Activated CD4-positive, alpha-beta T cell treated with anti-CD3 and anti-CD28 coated beads for 48 hours (primary cell): ENCODE measurements around the gene LAPTM4A.
A peak's percentile ranks its signal among the peaks of the same experiment; 100 is the strongest.

Experiments used
- DNase-seq: peaks from one replicate; pipeline ENCODE4 v3.0.0-alpha.2; 2020

The LAPTM4A gene

GRCh38 chr2:20015482-20016083 lies 35.8 kb downstream of the LAPTM4A start:
- no peak for DNase-seq

DNA sequence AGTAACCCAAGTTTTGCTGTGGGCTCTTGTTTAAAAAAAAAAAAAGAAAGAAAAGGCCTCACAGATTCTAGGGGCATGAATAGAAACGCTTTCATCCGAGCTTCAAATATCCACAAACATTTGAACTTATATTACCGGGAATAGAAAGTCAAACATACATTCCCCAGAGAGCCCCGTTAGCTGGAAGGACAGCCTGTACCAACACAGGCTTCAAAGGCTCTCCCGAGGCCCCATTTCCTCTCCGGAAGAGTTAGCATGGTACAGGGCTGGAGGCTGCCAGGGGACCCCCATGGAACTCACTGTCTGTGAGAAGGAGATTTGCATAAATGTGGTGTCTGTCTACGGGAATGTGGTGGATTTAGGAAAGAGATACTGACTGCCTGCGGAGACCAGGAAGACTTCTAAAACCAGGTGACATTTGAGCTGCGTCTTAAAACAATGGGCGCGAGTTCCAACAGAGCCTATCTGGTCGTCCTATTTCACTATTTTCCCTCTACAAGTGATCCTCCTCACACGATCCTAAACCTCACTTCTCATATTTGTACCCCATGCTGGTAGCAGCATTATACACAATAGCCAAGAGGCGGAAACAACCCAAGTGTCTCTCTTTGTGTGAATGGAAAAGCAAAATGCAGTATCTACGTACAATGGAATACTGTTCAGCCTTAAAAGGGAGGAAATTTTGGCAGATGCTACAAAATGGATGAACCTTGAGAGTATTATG lies 38.1 kb downstream of the LAPTM4A start:
- DNase-seq = no peak

GRCh38 chr2:20012282-20013125 lies 38.9 kb downstream of the LAPTM4A start, which contains the start of gene MATN3:
Gene MATN3 (minus strand): TSS chr2:20012668. CDS start chr2:20012631, 37 bp downstream.
- no peak for DNase-seq

DNA sequence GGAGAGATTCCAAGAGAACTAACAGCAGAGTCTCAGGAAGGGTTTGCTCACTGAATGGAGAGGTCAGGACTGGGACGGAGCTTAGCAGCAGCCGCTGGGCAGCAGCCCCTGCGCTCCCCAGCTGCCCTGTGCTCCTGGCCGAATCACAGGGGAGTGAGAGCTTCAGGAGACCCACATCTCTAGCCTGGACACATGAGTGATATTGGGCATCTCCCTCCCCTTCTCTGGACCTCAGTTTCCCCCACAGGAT lies 39.5 kb downstream of the LAPTM4A start:
- DNase-seq = no peak

DNA sequence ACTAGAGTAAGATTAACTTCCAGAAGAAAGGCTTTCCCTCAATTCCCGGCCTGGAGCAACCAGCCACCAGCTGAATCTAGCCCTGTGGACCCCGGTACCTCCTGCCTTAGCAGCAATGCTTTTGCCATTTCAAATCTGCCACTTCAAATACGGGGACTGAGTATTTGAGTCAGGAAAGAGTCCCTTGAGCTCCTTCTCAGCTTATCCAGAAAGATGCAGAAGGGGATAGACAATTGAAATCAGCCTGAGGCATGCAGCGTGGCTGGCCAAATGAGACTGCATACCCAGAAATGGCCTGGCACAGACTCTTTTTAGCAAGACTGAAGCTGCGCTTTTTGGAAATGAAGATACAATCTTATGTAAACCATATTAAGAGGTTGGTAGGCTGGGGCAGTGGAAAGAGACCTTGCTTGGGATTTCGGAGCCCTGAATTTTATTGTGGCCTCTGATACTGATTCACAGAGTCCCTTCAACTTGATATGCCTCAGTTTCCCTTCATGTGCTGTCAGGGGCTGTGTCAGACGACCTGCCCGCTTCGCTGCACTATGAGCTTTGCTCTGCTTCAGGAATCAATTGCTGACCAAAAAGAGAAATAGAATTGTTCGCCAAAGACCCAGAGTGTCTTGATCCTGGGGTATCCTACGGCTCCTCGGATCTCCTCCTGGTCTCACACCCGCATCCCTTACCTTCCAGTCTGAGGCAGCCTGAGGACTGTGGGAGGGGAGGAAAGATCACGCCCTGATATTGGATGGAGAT lies 40.0 kb downstream of the LAPTM4A start:
- no peak for DNase-seq

GRCh38 chr2:20008703-20009102 lies 42.7 kb downstream of the LAPTM4A start:
- no peak for DNase-seq

GRCh38 chr2:20005891-20006470 lies 45.4 kb downstream of the LAPTM4A start:
- no peak for DNase-seq

GRCh38 chr2:20005067-20005627 lies 46.3 kb downstream of the LAPTM4A start:
- DNase-seq = no peak

GRCh38 chr2:20001361-20001863 lies 50.0 kb downstream of the LAPTM4A start:
- DNase-seq = no peak

GRCh38 chr2:19993731-19994130 lies 57.7 kb downstream of the LAPTM4A start:
- no peak for DNase-seq

GRCh38 chr2:19991895-19992294 lies 59.5 kb downstream of the LAPTM4A start:
- no peak for DNase-seq

DNA sequence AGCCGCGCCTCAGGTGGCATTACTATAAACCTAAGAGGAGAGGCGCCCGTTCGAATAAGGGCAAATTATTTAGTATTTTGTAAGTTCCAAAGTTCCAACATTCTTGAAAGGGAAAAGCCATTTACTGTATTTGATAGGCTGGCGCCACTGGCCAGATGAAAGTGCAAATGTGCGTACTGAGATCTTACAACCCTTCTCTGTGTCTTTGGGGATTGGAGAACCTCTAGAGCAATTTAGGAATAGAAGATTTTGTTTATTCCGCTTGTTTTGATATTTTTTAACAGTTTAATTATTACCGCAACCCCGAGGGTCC lies 61.1 kb downstream of the LAPTM4A start:
- DNase-seq = no peak

GRCh38 chr2:19989667-19990415 lies 61.6 kb downstream of the LAPTM4A start, which contains the start of gene WDR35:
Gene WDR35 (minus strand): TSS chr2:19990105. CDS start chr2:19990015, 90 bp downstream.
- peak; percentile 94 for DNase-seq

DNA sequence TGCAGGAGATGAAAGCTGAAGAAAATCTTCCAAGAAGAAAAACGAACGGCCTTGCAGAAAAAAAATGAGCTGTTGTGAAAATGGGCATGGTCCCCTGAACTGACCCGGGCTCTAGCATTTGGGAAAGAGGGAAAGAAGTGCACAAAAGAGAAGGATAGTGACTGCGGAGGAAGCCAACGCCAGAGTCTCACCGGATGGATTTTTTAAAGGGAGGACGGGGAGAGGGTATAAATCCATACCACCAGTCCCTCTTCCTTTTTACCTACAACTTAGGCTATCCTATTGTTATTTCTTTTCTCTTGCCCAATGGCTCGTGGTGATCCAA lies 62.1 kb downstream of the LAPTM4A start:
- no peak for DNase-seq

DNA sequence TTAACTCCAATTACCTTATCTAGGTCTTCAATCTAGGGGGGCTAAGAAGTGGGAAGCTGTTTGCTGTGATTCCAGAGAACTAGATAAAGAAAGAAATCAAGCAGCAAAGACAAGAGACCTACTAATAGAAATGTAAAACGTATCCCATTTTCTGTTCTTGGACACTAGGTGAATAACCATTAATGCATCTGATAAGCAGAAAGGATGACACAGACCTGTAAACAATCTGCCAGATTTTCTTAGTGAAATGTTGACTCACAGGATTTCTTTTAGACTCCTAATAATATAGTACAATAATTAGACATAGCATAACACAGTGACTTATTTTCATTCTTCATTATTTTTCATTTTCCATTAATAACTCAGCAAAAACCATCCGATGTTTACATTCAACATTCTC lies 62.8 kb downstream of the LAPTM4A start:
- no peak for DNase-seq

- DNase-seq = no peak
Observed at GRCh38 chr2:19987936-19988335, 63.5 kb downstream of the LAPTM4A start.
